ENCODE measurements around the gene CELSR1.

- TF ChIP-seq POLR2A (IDR thresholded peaks at IDR 0.05; ENCODE audit: low read length) (no peak), GATA1 (IDR thresholded peaks at IDR 0.05; ENCODE audit: low read depth, low read length) (no peak)
Measured at GRCh38 chr22:46586531-46587011, 49.2 kb upstream of the CELSR1 start.

Measured in erythroblast (primary cell).